GM06990 (cell line): ENCODE results near the gene PWP1.
"Not testable (repeated sequence)": the region's sequence is repeated elsewhere in the genome, so short reads cannot be mapped to it uniquely, and the experiment has no call there.

ENCODE experiments used
- DNase-seq: peaks from one replicate; pipeline ENCODE4 v3.0.0-alpha.2; 2011; ENCODE audit not compliant: insufficient read length; ENCODE audit errors: extremely low read depth
- H3K27me3 ChIP-seq: replicated peaks from 2 replicates; pipeline ENCODE4 v1.6.0; 2011; ENCODE audit warnings: low read length; ENCODE audit not compliant: control insufficient read depth, insufficient read depth
- H3K36me3 ChIP-seq: 2 replicates; pipeline ENCODE4 v1.5.1; 2011; ENCODE audit warnings: low read length; ENCODE audit not compliant: control insufficient read depth, insufficient read depth
- H3K4me3 ChIP-seq: replicated peaks from 2 replicates; pipeline ENCODE4 v1.5.1; 2011; ENCODE audit warnings: low read depth, mild to moderate bottlenecking, control low read depth, low read length
- TF ChIP-seq, protein P1 (sequence below): IDR thresholded peaks from 2 replicates; pipeline ENCODE4 v1.5.1; 2011; ENCODE audit warnings: low read length, control low read depth, mild to moderate bottlenecking, inconsistent platforms; ENCODE audit not compliant: insufficient read depth, poor library complexity, severe bottlenecking

Gene PWP1

GRCh38 chr12:107681455-107681835 is 4.2 kb upstream of the PWP1 start:
- Histone ChIP-seq H3K36me3 (no peaks in the 10 kb centered on the region), H3K27me3 (peaks cover 1% of the 10 kb centered on the region; the same call in 1 of the 2 replicates), H3K4me3 (no peak overlapping the region)
- DNase-seq, result no peak
- TF ChIP-seq, protein P1, sequence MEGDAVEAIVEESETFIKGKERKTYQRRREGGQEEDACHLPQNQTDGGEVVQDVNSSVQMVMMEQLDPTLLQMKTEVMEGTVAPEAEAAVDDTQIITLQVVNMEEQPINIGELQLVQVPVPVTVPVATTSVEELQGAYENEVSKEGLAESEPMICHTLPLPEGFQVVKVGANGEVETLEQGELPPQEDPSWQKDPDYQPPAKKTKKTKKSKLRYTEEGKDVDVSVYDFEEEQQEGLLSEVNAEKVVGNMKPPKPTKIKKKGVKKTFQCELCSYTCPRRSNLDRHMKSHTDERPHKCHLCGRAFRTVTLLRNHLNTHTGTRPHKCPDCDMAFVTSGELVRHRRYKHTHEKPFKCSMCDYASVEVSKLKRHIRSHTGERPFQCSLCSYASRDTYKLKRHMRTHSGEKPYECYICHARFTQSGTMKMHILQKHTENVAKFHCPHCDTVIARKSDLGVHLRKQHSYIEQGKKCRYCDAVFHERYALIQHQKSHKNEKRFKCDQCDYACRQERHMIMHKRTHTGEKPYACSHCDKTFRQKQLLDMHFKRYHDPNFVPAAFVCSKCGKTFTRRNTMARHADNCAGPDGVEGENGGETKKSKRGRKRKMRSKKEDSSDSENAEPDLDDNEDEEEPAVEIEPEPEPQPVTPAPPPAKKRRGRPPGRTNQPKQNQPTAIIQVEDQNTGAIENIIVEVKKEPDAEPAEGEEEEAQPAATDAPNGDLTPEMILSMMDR, result no peak

DNA sequence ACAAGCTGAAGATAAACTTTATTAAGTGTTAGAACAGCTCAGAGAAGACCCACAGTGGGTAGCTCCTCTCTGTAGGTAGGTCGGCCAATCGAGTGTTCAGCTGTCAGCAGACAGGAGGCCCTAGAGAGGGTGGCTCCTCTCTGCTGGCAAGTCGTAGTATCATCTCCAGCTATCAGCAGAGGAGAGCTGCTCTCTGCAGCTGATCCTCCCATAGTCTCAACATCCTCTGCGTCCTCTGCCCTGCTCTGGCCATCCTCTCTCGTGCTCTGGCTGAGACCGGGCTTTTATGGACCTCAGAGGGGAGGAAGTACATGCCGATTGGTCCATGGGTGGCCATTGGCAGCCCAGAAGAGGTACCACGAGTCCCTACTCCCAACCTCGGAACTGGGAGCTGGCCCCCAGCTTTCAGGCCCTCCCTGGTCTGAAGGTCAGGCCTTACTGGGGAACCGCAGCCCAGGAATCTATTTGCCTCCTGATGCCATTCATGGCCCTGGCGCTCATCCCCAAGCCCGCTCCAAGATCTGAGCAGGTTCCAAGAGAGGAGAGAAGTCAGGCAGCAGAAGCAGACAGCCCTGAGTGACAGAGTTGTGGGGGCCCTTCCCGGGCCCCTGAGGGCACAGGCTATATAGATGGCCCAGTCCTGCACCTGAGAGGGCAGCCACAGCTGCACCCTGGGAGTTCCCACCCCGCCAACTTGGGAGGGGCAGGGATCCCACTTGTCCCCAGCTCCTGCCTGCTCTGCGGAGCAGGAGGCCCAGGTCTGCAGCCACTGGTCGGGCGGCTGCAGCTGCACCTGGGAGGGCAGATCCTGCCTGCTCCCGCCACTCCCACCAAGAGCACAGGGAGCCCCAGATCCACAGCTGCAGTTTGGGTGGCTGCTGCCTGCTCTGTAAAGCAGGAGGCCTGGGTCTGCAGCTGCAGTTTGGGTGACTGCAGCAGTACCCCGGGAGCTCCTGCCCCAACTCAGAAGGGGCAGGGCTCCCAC is 3.5 kb upstream of the PWP1 start:
- no peak overlapping the region for H3K4me3 ChIP-seq
- H3K27me3 ChIP-seq, result peaks cover 1% of the 10 kb centered on the region; the same call in 1 of the 2 replicates
- no peak for DNase-seq
- TF ChIP-seq, protein P1, result no peak
- H3K36me3 ChIP-seq, result no peaks in the 10 kb centered on the region

- H3K27me3 ChIP-seq, result no peaks in the 10 kb centered on the region
- peaks cover 1% of the 10 kb centered on the region for H3K36me3 ChIP-seq
- DNase-seq, result no peak
Measured at GRCh38 chr12:107684029-107684795, 1.4 kb upstream of the PWP1 start.

DNA sequence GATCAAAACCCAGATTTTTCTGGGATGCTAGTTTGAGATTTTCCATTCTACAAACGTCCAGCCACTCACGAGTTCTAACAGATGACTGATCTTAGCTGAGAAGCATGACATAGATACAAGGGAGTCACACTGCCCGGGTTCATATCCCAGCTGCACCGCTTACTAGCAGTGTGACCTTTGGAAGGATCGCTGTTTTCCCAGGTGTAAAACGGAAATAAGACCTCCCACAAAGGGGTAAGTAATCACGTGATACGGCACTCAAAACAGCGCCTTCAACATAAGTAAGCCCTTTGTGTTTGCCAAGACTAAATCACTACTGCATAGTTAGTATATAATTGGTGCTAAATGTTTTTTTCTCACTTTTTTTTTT is 624 bp upstream of the PWP1 start:
- no peak for DNase-seq
- peak overlapping the region; percentile 97 for H3K4me3 ChIP-seq
- peaks cover 4% of the 10 kb centered on the region for H3K36me3 ChIP-seq
- no peaks in the 10 kb centered on the region for H3K27me3 ChIP-seq
- TF ChIP-seq, protein P1, result no peak

More at GRCh38 chr12:107684029-107684795, 1.4 kb upstream of the PWP1 start:
- no peak overlapping the region for H3K4me3 ChIP-seq
- TF ChIP-seq, protein P1, result no peak

DNA sequence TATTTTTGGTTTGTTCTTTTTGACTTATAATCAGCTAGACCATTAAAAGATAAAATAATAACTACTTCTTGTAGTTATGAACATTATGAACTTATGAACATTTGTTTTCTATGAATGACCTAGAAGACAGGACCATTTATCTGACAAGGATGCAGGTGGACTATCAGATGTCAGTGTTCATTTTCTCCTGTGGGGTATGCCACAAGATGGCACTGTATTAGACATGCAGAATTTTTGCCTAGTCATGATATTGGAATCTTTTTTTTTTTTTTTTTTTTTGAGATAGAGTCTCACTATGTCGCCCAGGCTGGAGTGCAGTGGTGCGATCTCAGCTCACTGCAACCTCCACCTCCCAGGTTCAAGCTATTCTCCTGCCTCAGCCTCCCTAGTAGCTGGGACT is 10.2 kb downstream of the PWP1 start:
- TF ChIP-seq, protein P1, result peak; percentile 35
- not testable (repeated sequence) for H3K4me3 ChIP-seq, H3K27me3 ChIP-seq, DNase-seq
- H3K36me3 ChIP-seq, result peaks cover 17% of the 10 kb centered on the region
